BE2C (cell line): ENCODE measurements around the gene PPP1R12B.
"Not testable (repeated sequence)": the region's sequence is repeated elsewhere in the genome, so short reads cannot be mapped to it uniquely, and the experiment has no call there.

Experiments used
- DNase-seq: peaks from one replicate; pipeline ENCODE4 v3.0.0-alpha.2; 2020
- H3K27me3 ChIP-seq: fragments of 250-450 bp; sonication (Bioruptor Pico); 2 replicates; pipeline ENCODE4 v1.5.1; 2020; ENCODE audit warnings: mild to moderate bottlenecking
- H3K36me3 ChIP-seq: fragments of 250-450 bp; sonication (Bioruptor Pico); 2 replicates; pipeline ENCODE4 v1.5.1; 2020; ENCODE audit warnings: mild to moderate bottlenecking
- H3K4me1 ChIP-seq: fragments of 250-450 bp; sonication (Bioruptor Pico); 2 replicates; pipeline ENCODE4 v1.5.1; 2020
- H3K4me3 ChIP-seq: 2 replicates; pipeline ENCODE4 v1.5.1; 2011; ENCODE audit warnings: low read depth, low read length
- H3K9me3 ChIP-seq: fragments of 250-450 bp; sonication (Bioruptor Pico); 2 replicates; pipeline ENCODE4 v1.5.1; 2020
- TF ChIP-seq, protein P1 (sequence below): IDR thresholded peaks from 2 replicates; pipeline ENCODE4 v1.5.1; 2012; ENCODE audit warnings: mild to moderate bottlenecking, low read depth, low read length

Gene PPP1R12B

GRCh38 chr1:202520129-202520856 is 171.8 kb downstream of the PPP1R12B start:
- not testable (repeated sequence) for H3K9me3 ChIP-seq, DNase-seq, H3K36me3 ChIP-seq, H3K4me3 ChIP-seq, H3K27me3 ChIP-seq, H3K4me1 ChIP-seq

DNA sequence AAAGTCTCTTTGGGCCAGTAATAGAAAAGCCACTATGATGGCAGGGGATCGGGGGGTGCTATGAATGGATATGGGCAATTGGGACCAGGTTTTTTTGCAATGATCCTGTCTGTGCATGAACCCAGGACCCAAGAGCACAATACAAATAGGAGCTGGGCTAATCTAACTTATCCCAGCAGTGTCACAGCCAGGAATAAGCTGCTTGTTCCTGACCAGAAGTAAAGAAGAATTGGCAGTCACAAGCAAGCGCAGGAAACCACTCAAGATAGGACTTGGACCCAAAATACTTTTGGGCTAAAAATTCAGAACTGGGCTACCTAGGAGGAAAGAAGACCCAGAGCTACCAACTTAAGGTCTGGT is 172.3 kb downstream of the PPP1R12B start:
- not testable (repeated sequence) for H3K9me3 ChIP-seq, DNase-seq, H3K36me3 ChIP-seq, H3K27me3 ChIP-seq, H3K4me3 ChIP-seq, H3K4me1 ChIP-seq

DNA sequence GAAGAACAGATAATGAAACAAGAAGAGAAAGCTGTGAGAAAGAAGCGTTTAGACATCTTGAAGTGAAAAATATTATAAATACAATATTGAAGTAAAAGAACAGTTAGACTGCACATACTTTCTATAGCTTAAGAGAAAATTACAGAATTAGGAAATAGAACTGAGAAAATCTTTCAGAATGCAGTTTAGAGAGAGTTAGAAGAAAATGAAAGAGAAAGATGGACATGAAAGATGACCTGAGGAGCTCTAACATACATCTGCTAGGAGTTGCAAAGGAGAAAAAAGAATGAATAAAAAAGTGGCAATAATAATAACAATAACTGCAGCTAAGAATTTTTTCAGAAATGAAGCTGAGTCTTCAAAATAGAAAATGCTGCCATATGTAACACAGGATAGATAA is 173.0 kb downstream of the PPP1R12B start:
- H3K27me3 ChIP-seq, H3K9me3 ChIP-seq, DNase-seq, H3K4me3 ChIP-seq, H3K36me3 ChIP-seq, H3K4me1 ChIP-seq: not testable (repeated sequence)

GRCh38 chr1:202521886-202522285 is 173.4 kb downstream of the PPP1R12B start:
- DNase-seq, result no peak
- Histone ChIP-seq H3K27me3 (no peaks in the 10 kb centered on the region), H3K4me3 (no peak overlapping the region), H3K36me3 (no peaks in the 10 kb centered on the region), H3K9me3 (no peaks in the 10 kb centered on the region), H3K4me1 (no peaks in the 10 kb centered on the region)
- TF ChIP-seq, protein P1, sequence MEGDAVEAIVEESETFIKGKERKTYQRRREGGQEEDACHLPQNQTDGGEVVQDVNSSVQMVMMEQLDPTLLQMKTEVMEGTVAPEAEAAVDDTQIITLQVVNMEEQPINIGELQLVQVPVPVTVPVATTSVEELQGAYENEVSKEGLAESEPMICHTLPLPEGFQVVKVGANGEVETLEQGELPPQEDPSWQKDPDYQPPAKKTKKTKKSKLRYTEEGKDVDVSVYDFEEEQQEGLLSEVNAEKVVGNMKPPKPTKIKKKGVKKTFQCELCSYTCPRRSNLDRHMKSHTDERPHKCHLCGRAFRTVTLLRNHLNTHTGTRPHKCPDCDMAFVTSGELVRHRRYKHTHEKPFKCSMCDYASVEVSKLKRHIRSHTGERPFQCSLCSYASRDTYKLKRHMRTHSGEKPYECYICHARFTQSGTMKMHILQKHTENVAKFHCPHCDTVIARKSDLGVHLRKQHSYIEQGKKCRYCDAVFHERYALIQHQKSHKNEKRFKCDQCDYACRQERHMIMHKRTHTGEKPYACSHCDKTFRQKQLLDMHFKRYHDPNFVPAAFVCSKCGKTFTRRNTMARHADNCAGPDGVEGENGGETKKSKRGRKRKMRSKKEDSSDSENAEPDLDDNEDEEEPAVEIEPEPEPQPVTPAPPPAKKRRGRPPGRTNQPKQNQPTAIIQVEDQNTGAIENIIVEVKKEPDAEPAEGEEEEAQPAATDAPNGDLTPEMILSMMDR, result no peak

DNA sequence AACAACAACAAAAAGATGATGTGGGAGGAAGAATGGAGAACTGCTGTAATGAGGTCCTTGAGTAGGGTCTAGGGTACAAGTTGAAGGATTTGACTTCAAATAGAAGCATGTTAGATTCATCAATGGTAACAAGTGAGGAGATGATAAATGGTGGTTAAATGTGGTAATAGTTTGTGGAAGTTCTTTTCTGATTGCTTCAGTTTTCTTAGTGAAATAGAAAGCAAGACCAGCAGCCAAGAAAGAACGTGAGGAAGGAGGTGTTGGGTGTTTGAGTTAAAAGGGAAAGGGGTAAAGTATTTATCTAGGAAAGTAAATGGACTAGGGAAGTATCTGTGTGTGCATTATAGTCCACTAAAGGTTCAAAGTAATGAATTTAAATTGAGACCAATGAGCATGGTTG is 177.6 kb downstream of the PPP1R12B start:
- not testable (repeated sequence) for H3K36me3 ChIP-seq, H3K4me3 ChIP-seq, H3K4me1 ChIP-seq, DNase-seq, H3K9me3 ChIP-seq, H3K27me3 ChIP-seq

DNA sequence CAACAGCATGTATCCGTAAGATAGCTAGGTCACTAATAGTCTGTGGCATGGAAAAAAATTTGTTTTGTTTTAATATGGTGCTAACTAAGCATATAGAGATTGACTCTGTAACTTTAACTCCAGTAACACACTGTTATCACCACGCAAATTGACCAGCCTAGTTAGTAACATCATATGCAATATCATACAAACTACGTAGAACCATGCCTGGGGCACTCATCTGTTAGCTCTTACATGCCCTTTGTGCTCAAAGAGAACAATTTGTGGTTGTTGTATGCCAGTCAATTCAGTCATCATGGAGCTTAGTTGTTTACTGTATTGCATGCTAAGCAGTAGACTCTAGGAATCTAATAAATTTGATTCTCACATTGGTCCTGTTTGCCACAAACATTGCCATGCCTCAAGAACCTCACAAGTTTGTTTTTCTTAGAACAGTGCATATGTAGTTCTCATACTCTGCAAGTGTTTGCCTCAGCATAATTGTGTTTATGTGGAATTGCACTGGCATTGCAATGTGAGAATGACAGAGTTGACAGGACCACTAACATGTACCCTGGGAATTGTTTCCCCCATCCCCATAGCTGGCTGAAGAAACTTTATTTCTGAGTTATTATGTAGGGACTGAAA is 179.7 kb downstream of the PPP1R12B start:
- H3K4me3 ChIP-seq, H3K9me3 ChIP-seq, H3K36me3 ChIP-seq, H3K4me1 ChIP-seq, H3K27me3 ChIP-seq, DNase-seq: not testable (repeated sequence)

DNA sequence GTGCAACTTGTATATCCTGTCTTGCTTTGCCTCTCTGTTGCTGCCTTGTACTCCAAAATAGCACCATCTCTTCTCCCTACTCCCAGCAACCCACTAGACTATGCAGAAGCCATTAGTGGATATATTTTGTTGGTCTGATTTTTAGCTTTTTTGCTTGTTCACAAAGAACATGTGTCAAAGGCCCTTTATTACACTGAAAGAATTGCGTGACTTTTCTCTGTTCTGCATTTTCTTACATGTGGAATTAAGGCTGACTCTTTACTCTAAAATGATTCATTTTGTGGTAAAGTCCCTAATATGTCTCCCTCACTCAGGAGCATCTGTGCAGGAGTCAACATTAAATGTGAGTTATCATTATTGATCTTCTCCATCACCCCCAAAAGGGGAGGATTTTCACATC is 182.2 kb downstream of the PPP1R12B start:
- H3K9me3 ChIP-seq, DNase-seq, H3K36me3 ChIP-seq, H3K4me3 ChIP-seq, H3K4me1 ChIP-seq, H3K27me3 ChIP-seq: not testable (repeated sequence)

DNA sequence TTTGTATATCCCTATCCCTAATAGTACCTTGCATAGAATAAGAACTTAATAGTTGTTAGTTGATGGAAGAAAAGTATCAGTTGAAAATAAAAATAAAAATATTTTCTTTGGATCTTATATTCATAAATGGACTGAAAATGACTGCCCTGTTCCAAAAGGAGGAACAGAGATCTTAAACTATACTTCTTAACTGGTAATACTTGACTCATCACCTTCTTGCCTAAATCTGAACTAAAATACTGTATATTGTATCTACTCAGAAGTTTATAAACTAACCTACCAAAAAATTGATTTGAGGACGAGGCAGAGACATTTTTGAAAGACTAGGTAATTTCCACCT is 182.9 kb downstream of the PPP1R12B start:
- no peak overlapping the region for H3K4me3 ChIP-seq
- DNase-seq, result no peak
- H3K4me1 ChIP-seq, result no peaks in the 10 kb centered on the region; the same call in none of the 2 replicates
- H3K27me3 ChIP-seq, result no peaks in the 10 kb centered on the region
- no peaks in the 10 kb centered on the region for H3K36me3 ChIP-seq
- H3K9me3 ChIP-seq, result no peaks in the 10 kb centered on the region
- TF ChIP-seq, protein P1, result no peak

DNA sequence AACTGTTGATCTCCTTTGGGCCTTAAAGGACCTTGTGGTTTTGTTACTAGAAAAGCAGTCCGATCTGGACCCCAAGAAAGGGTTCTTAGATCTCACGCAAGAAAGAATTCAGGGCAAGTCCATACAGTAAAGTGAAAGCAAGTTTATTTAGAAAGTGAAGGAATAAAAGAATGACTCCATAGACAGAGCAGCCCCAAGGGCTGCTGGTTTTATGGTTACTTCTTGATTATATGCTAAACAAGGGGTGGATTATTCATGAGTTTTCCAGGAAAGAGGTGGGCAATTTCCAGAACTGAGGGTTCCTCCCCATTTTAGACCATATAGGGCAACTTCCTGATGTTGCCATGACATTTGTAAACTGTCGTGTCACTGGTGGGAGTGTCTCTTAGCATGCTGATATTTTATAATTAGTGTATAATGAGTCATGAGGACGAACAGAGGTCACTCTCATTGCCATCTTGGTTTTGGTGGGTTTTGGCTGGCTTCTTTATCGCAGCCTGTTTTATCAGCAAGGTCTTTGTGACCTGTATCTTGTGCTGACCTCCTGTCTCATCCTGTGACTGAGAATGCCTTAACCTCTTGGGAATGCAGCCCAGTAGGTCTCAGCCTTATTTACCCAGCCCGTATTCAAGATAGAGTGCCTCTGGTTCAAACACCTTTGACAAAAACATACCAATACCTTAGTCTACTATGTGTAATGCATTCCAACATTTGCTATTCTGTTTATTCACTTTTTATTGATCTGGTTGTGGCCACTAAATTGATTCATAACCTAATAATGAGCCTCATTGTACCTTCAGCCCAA is 183.5 kb downstream of the PPP1R12B start:
- not testable (repeated sequence) for H3K4me3 ChIP-seq, H3K27me3 ChIP-seq, H3K36me3 ChIP-seq, H3K4me1 ChIP-seq, DNase-seq, H3K9me3 ChIP-seq

DNA sequence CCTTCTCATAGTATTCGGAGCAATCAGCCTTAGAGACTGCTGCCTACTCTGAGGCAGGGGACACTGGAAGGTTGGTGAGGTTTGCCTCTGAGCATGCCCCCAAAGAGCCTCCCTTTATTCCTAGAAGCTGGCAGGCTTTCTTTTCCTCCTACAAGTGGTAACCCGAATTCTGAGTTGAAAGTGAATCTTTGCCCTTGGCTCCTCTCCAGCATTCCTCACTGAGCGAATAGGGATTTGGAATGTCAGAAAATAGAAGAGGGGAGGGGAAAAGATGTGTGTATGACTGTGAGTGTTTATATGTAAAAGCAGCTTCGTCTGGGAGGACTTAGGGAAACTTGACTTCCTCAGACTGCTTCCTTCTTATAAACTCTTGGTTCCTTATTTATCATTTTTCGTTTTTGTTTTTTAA is 190.7 kb downstream of the PPP1R12B start:
- H3K4me3 ChIP-seq, H3K9me3 ChIP-seq, H3K36me3 ChIP-seq, H3K4me1 ChIP-seq, H3K27me3 ChIP-seq, DNase-seq: not testable (repeated sequence)

GRCh38 chr1:202539583-202539982 is 191.1 kb downstream of the PPP1R12B start:
- H3K9me3 ChIP-seq, H3K36me3 ChIP-seq, H3K4me3 ChIP-seq, H3K4me1 ChIP-seq, DNase-seq, H3K27me3 ChIP-seq: not testable (repeated sequence)
